H1 (cell line): Measurements from ENCODE around the gene PTPRG. TPM values are rescaled to one million over a fixed set of nuclear protein-coding genes. Genes with fewer than 3 reads are reported as not detected.

Source experiments
- CTCF ChIA-PET: fragments of 300-600 bp; sonication (Branson Sonifier 250); formaldehyde crosslinking; loops from one replicate; lab custom pipeline; 2021; ENCODE audit not compliant: partially characterized antibody; lab: Charles Lee
- POLR2A ChIA-PET: fragments of 300-600 bp; sonication (Branson Sonifier 250); formaldehyde crosslinking; loops from one replicate; lab custom pipeline; 2021; ENCODE audit warnings: inconsistent platforms; ENCODE audit not compliant: partially characterized antibody; lab: Charles Lee
- DNase-seq, 2 experiments: peaks; one replicate each; pipeline versions ENCODE4 v3.0.0 to v3.0.0-alpha.2; 2010 to 2022; ENCODE audit warnings: low spot score in 2 of 2, low read depth in 1 of 2, mixed read lengths in 1 of 2
- FAIRE-seq: peaks from 2 replicates; lab custom pipeline; 2011; peaks lifted over from hg19 to GRCh38; lab: Jason Lieb, UNC
- H2AFZ ChIP-seq: 2 replicates; pipeline ENCODE4 v1.8.1; 2012; ENCODE audit warnings: low read length, inconsistent platforms
- H2AK5ac ChIP-seq: 2 replicates; pipeline ENCODE4 v1.6.1; 2013; ENCODE audit warnings: low read depth, low read length
- H2BK120ac ChIP-seq: replicated peaks from 2 replicates; pipeline ENCODE3; 2013; ENCODE audit warnings: low read depth, low read length, inconsistent platforms
- H2BK12ac ChIP-seq: 2 replicates; pipeline ENCODE4 v1.6.1; 2013; ENCODE audit warnings: low read depth, low read length
- H2BK15ac ChIP-seq: 2 replicates; pipeline ENCODE4 v1.6.1; 2013; ENCODE audit warnings: low read length
- H2BK20ac ChIP-seq: 2 replicates; pipeline ENCODE4 v1.6.1; 2013; ENCODE audit warnings: low read length
- H2BK5ac ChIP-seq: 2 replicates; pipeline ENCODE4 v1.6.1; 2013; ENCODE audit warnings: low read depth, low read length
- H3K14ac ChIP-seq: 2 replicates; pipeline ENCODE4 v1.6.1; 2013; ENCODE audit warnings: inconsistent platforms; ENCODE audit not compliant: insufficient read length
- H3K18ac ChIP-seq: 2 replicates; pipeline ENCODE4 v1.6.1; 2013; ENCODE audit warnings: low read length; ENCODE audit errors: extremely low read depth
- H3K23ac ChIP-seq: 2 replicates; pipeline ENCODE4 v1.6.1; 2013; ENCODE audit warnings: inconsistent platforms; ENCODE audit not compliant: insufficient read length
- H3K23me2 ChIP-seq: 2 replicates; pipeline ENCODE4 v1.6.1; 2013; ENCODE audit warnings: low read depth, low read length
- H3K27ac ChIP-seq: 2 replicates; pipeline ENCODE4 v1.6.1; 2011; ENCODE audit warnings: low read depth, low read length, inconsistent platforms
- H3K27me3 ChIP-seq, 4 experiments: replicated peaks in 1 of 4; 1 replicate in 1 of 4; 2 replicates in 3 of 4; pipeline versions ENCODE4 v1.6.1 to v1.8.1; 2011 to 2013; ENCODE audit warnings: low read length in 3 of 4, mild to moderate bottlenecking in 3 of 4, inconsistent platforms in 2 of 4, mixed read lengths in 2 of 4, moderate library complexity in 1 of 4; ENCODE audit not compliant: control insufficient read depth in 3 of 4, insufficient read depth in 3 of 4; ENCODE audit errors: extremely low read depth in 1 of 4
- H3K36me3 ChIP-seq, 4 experiments: 2 replicates each; pipeline versions ENCODE4 v1.6.1 to v1.8.1; 2011 to 2013; ENCODE audit warnings: mild to moderate bottlenecking in 4 of 4, low read length in 3 of 4, moderate library complexity in 2 of 4, control low read depth in 1 of 4, inconsistent platforms in 1 of 4; ENCODE audit not compliant: insufficient read depth in 4 of 4, control insufficient read depth in 2 of 4
- H3K4ac ChIP-seq: replicated peaks from 2 replicates; pipeline ENCODE3; 2013; ENCODE audit warnings: low read length, low read depth, mixed read lengths, inconsistent platforms; ENCODE audit not compliant: insufficient read length
- H3K4me1 ChIP-seq, 4 experiments: replicated peaks in 1 of 4; 1 replicate in 1 of 4; 2 replicates in 3 of 4; pipeline versions ENCODE4 v1.6.1 to v1.8.1; 2011 to 2013; ENCODE audit warnings: low read length in 3 of 4, inconsistent platforms in 2 of 4, mixed read lengths in 1 of 4; ENCODE audit not compliant: insufficient read depth in 4 of 4, control insufficient read depth in 3 of 4
- H3K4me2 ChIP-seq, 2 experiments: 2 replicates each; pipeline versions ENCODE4 v1.6.1 to v1.8.1; 2011 to 2013; ENCODE audit warnings: low read depth in 2 of 2, low read length in 2 of 2, control low read depth in 1 of 2, inconsistent platforms in 1 of 2, mild to moderate bottlenecking in 1 of 2; ENCODE audit not compliant: insufficient read depth in 1 of 2
- H3K4me3 ChIP-seq, 4 experiments: fragments of 200-600, 300-600 bp in 1 of 4; sonication (generic), shearing (Covaris generic), sonication (Bioruptor Twin) in 1 of 4; 2 replicates each; pipeline versions ENCODE4 v1.5.1 to v1.8.1; 2011 to 2016; ENCODE audit warnings: low read length in 4 of 4, low read depth in 3 of 4, control low read depth in 2 of 4, inconsistent platforms in 2 of 4, mild to moderate bottlenecking in 2 of 4, mixed read lengths in 1 of 4, moderate library complexity in 1 of 4; ENCODE audit not compliant: insufficient read depth in 2 of 4; ENCODE audit errors: extremely low read depth in 1 of 4
- H3K56ac ChIP-seq: replicated peaks from 2 replicates; pipeline ENCODE3; 2013; ENCODE audit warnings: low read depth, mild to moderate bottlenecking, mixed read lengths, low read length, inconsistent platforms; ENCODE audit not compliant: insufficient read length
- H3K79me1 ChIP-seq: 2 replicates; pipeline ENCODE4 v1.6.1; 2013; ENCODE audit warnings: low read depth, low read length, control low read depth
- H3K79me2 ChIP-seq, 2 experiments: 2 replicates each; pipeline versions ENCODE4 v1.6.1 to v1.8.1; 2012 to 2013; ENCODE audit warnings: low read length in 2 of 2, mild to moderate bottlenecking in 2 of 2, inconsistent platforms in 1 of 2; ENCODE audit not compliant: insufficient read depth in 2 of 2, control insufficient read depth in 1 of 2
- H3K9ac ChIP-seq, 4 experiments: replicated peaks in 1 of 4; 1 replicate in 1 of 4; 2 replicates in 3 of 4; pipeline versions ENCODE4 v1.6.1 to v1.8.1; 2011 to 2013; ENCODE audit warnings: low read depth in 3 of 4, low read length in 3 of 4, control low read depth in 2 of 4, mild to moderate bottlenecking in 2 of 4, moderate library complexity in 2 of 4, inconsistent platforms in 1 of 4; ENCODE audit errors: extremely low read depth in 1 of 4
- H3K9me3 ChIP-seq, 2 experiments: 2 replicates each; pipeline versions ENCODE4 v1.6.1 to v1.8.1; 2012 to 2013; ENCODE audit warnings: mild to moderate bottlenecking in 2 of 2, moderate library complexity in 2 of 2, control low read depth in 1 of 2, inconsistent platforms in 1 of 2, low read depth in 1 of 2, low read length in 1 of 2, mixed read lengths in 1 of 2; ENCODE audit not compliant: insufficient read depth in 2 of 2
- H4K20me1 ChIP-seq, 2 experiments: replicated peaks in 1 of 2; 2 replicates each; pipeline versions ENCODE3 to v1.8.1; 2011 to 2013; ENCODE audit warnings: inconsistent platforms in 2 of 2, low read length in 2 of 2, mild to moderate bottlenecking in 1 of 2; ENCODE audit not compliant: insufficient read depth in 2 of 2, control insufficient read depth in 1 of 2
- H4K5ac ChIP-seq: 2 replicates; pipeline ENCODE4 v1.6.1; 2013; ENCODE audit warnings: low read length, low read depth, mixed read lengths, inconsistent platforms; ENCODE audit not compliant: insufficient read length
- H4K8ac ChIP-seq: 2 replicates; pipeline ENCODE4 v1.8.0; 2013; ENCODE audit warnings: mild to moderate bottlenecking, moderate library complexity, low read length, inconsistent platforms; ENCODE audit not compliant: insufficient read depth; ENCODE audit errors: extremely low read depth
- H4K91ac ChIP-seq: replicated peaks from 2 replicates; pipeline ENCODE3; 2013; ENCODE audit warnings: low read length, mixed read lengths, inconsistent platforms; ENCODE audit not compliant: insufficient read length
- CTCF ChIP-seq, 3 experiments: IDR thresholded peaks; 1 replicate in 2 of 3; 2 replicates in 1 of 3; pipeline versions ENCODE4 v1.5.1 to v1.6.1; 2011; ENCODE audit warnings: low read length in 3 of 3, mild to moderate bottlenecking in 3 of 3, inconsistent platforms in 2 of 3, low read depth in 1 of 3, moderate library complexity in 1 of 3; ENCODE audit not compliant: insufficient read depth in 1 of 3; ENCODE audit errors: control extremely low read depth in 1 of 3
- RAD21 ChIP-seq, 2 experiments: IDR thresholded peaks in 1 of 2; conservative IDR thresholded peaks in 1 of 2; 2 replicates each; pipeline ENCODE4 v1.6.1; 2011; ENCODE audit warnings: low read depth in 2 of 2, low read length in 2 of 2, improper control_type of control experiment in 1 of 2, inconsistent platforms in 1 of 2, mild to moderate bottlenecking in 1 of 2, moderate library complexity in 1 of 2
- WGBS, 2 experiments: shearing (Covaris generic) in 1 of 2; methylation state at CpG; one replicate each; pipeline versions ENCODE4 v1.1.6 to v1.1.7; 2013 to 2015; ENCODE audit warnings: low lambda C conversion rate in 2 of 2, mixed read lengths in 2 of 2, inconsistent platforms in 1 of 2, low coverage in 1 of 2, missing lambda C conversion rate in 1 of 2; ENCODE audit not compliant: insufficient replicate concordance in 2 of 2, insufficient coverage in 1 of 2, insufficient read length in 1 of 2; ENCODE audit errors: extremely low coverage in 1 of 2, missing lambda C conversion rate in 1 of 2; 5-methylcytosine and 5-hydroxymethylcytosine counted together
- polyA plus RNA-seq, 7 experiments: library from polyadenylated mRNA; depleted of rRNA in 3 of 7; stranded (reverse) in 5 of 7; unstranded in 2 of 7; fragments of >200 nt in 5 of 7; fragments of 200-250 nt in 2 of 7; gene quantifications; 1 replicate in 5 of 7; 2 replicates in 1 of 7; 4 replicates in 1 of 7; pipeline versions ENCODE4 v1.2.1 to v1.2.3, GENCODE V29; 2011 to 2013; ENCODE audit warnings: missing spikeins in 2 of 7, mixed read lengths in 2 of 7
- total RNA-seq: library from RNA; stranded (reverse); fragmentation: NEBNext Ultra II Directional; extraction: Animal tissue kit (Norgen Biotek cat#: 25700); gene quantifications from 2 replicates; pipeline ENCODE4 v1.2.1, GENCODE V29; 2021
- TF ChIP-seq, protein P1 (sequence below): IDR thresholded peaks from 2 replicates; pipeline ENCODE4 v1.6.1; 2012; ENCODE audit warnings: low read length, inconsistent platforms

PTPRG gene
- total and polyA plus RNA-seq, 2 of the 8 experiments (the other 6 are each of a cell fraction or from before 2014, with no cell fraction given) = 23.3 to 96.2 TPM

- Histone ChIP-seq H3K27ac (no peak overlapping the region), H3K79me2 (peaks cover 0 to 71% of the 10 kb centered on the region in 2 experiments; a peak in 3 of 4 replicates), H3K4ac (no peak overlapping the region), H2BK12ac (no peak overlapping the region), H2BK5ac (no peak overlapping the region), H3K4me3 (no peak overlapping the region), H3K4me2 (no peak overlapping the region), H3K27me3 (no peaks in the 10 kb centered on the region), H3K36me3 (no peaks in the 10 kb centered on the region), H3K14ac (no peak overlapping the region), H2BK15ac (no peak overlapping the region), H4K5ac (no peak overlapping the region), H2BK120ac (no peak overlapping the region), H3K23ac (no peak overlapping the region), H3K9ac (no peak overlapping the region), H4K91ac (no peak overlapping the region), H2AFZ (no peak overlapping the region), H2AK5ac (no peak overlapping the region), H3K18ac (no peak overlapping the region), H3K4me1 (peaks cover 0 to 25% (median 10%) of the 10 kb centered on the region in 4 experiments), H2BK20ac (no peak overlapping the region), H3K23me2 (no peaks in the 10 kb centered on the region), H4K8ac (no peak overlapping the region), H3K56ac (no peak overlapping the region), H3K79me1 (peaks cover 2% of the 10 kb centered on the region; the same call in 1 of the 2 replicates), H3K9me3 (no peaks in the 10 kb centered on the region), H4K20me1 (peaks cover 0 to 8% of the 10 kb centered on the region in 2 experiments)
- TF ChIP-seq, protein P1, sequence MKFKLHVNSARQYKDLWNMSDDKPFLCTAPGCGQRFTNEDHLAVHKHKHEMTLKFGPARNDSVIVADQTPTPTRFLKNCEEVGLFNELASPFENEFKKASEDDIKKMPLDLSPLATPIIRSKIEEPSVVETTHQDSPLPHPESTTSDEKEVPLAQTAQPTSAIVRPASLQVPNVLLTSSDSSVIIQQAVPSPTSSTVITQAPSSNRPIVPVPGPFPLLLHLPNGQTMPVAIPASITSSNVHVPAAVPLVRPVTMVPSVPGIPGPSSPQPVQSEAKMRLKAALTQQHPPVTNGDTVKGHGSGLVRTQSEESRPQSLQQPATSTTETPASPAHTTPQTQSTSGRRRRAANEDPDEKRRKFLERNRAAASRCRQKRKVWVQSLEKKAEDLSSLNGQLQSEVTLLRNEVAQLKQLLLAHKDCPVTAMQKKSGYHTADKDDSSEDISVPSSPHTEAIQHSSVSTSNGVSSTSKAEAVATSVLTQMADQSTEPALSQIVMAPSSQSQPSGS = no peak
- TF ChIP-seq RAD21 (IDR thresholded peaks at IDR 0.05 in 1 of 2, conservative IDR thresholded peaks at IDR 0.05 in 1 of 2; ENCODE audit: low read depth in 2 of 2, low read length in 2 of 2) = peak; percentile 54 to 59; a peak in 3 of 4 replicates
- TF ChIP-seq CTCF (IDR thresholded peaks at IDR 0.05; ENCODE audit: control extremely low read depth in 1 of 3, insufficient read depth in 1 of 3, low read depth in 1 of 3, low read length in 3 of 3) = peak; percentile 13 to 51 (median 23); a peak in 2 of 4 replicates
- DNase-seq = no peak
- peak; percentile 88 for FAIRE-seq
- ChIA-PET CTCF (interaction anchor here (0.6 to 4.1 kb wide), 8 partner anchors 9 to 355 kb away, joined by 3 to 27 read pairs (median 4); no protein-coding TSS in a partner anchor), POLR2A (no interaction called here)
- 92% methylated on average over 4 of the region's 4 CpGs; no CpG with 5 or more reads in 1 of the 2 experiments for WGBS, 2 experiments
These were observed 358.0 kb downstream of the PTPRG start for GRCh38 chr3:61919371-61919770.
